OCI-LY1 (cell line): ENCODE data around the gene CEP63.

ENCODE experiments used
- H2AFZ ChIP-seq: fragments of 200-600 bp; sonication (generic), shearing (Covaris generic); 2 replicates; pipeline ENCODE4 v1.6.0; 2014; ENCODE audit warnings: antibody characterized with exemption, mild to moderate bottlenecking, low read length
- H3F3A ChIP-seq: fragments of 200-600 bp; sonication (generic), shearing (Covaris generic); 2 replicates; pipeline ENCODE4 v1.6.0; 2014; ENCODE audit warnings: mild to moderate bottlenecking, antibody characterized with exemption, low read length, moderate library complexity; ENCODE audit not compliant: insufficient read depth
- H3K27ac ChIP-seq: fragments of 200-600 bp; sonication (generic); 2 replicates; pipeline ENCODE4 v1.5.1; 2014; ENCODE audit warnings: low read length, mixed run types, mild to moderate bottlenecking, low read depth; ENCODE audit not compliant: poor library complexity, severe bottlenecking
- H3K27me3 ChIP-seq: fragments of 200-600 bp; sonication (generic); 2 replicates; pipeline ENCODE4 v1.6.0; 2014; ENCODE audit warnings: antibody characterized with exemption, mild to moderate bottlenecking, low read length, moderate library complexity; ENCODE audit not compliant: insufficient read depth
- H3K36me3 ChIP-seq: fragments of 200-600 bp; sonication (generic); 2 replicates; pipeline ENCODE4 v1.6.1; 2014; ENCODE audit warnings: mild to moderate bottlenecking, antibody characterized with exemption, low read length, moderate library complexity, mixed read lengths; ENCODE audit not compliant: insufficient read depth
- H3K4me1 ChIP-seq: fragments of 200-600 bp; sonication (generic); 2 replicates; pipeline ENCODE4 v1.5.1; 2014; ENCODE audit warnings: mild to moderate bottlenecking, low read length, moderate library complexity; ENCODE audit not compliant: insufficient read depth, severe bottlenecking
- H3K4me2 ChIP-seq: fragments of 200-600 bp; sonication (generic), shearing (Covaris generic); 2 replicates; pipeline ENCODE4 v1.6.1; 2014; ENCODE audit warnings: low read length
- H3K4me3 ChIP-seq: fragments of 200-600 bp; sonication (generic); 2 replicates; pipeline ENCODE4 v1.5.1; 2014; ENCODE audit warnings: low read length, low read depth, mild to moderate bottlenecking, mixed read lengths; ENCODE audit not compliant: poor library complexity, severe bottlenecking
- H3K79me2 ChIP-seq: fragments of 200-600 bp; shearing (Covaris generic); 2 replicates; pipeline ENCODE4 v1.6.1; 2016; ENCODE audit warnings: mixed run types, low read length, mixed read lengths; ENCODE audit not compliant: insufficient read depth
- H3K9ac ChIP-seq: fragments of 200-600 bp; sonication (generic), shearing (Covaris generic); 2 replicates; pipeline ENCODE4 v1.6.1; 2014; ENCODE audit warnings: mild to moderate bottlenecking, low read length, mixed read lengths
- H3K9me2 ChIP-seq: fragments of 200-600 bp; sonication (generic), shearing (Covaris generic); 2 replicates; pipeline ENCODE4 v1.6.1; 2014; ENCODE audit warnings: low read depth, mild to moderate bottlenecking, low read length, mixed read lengths
- H3K9me3 ChIP-seq: fragments of 200-600 bp; shearing (Covaris generic); 2 replicates; pipeline ENCODE4 v1.6.1; 2014; ENCODE audit warnings: low read length, mixed read lengths
- H4K20me1 ChIP-seq: fragments of 200-600 bp; sonication (generic), shearing (Covaris generic); 2 replicates; pipeline ENCODE4 v1.6.0; 2016; ENCODE audit warnings: mild to moderate bottlenecking, low read length; ENCODE audit not compliant: insufficient read depth
- CTCF ChIP-seq: fragments of 200-600 bp; sonication (generic), shearing (Covaris generic); IDR thresholded peaks from 2 replicates; pipeline ENCODE4 v1.5.1; 2017; ENCODE audit warnings: mild to moderate bottlenecking, antibody characterized with exemption, low read length, moderate library complexity, mixed read lengths
- EZH2 ChIP-seq: fragments of 200-600 bp; sonication (generic), shearing (Covaris generic); IDR thresholded peaks from 2 replicates; pipeline ENCODE4 v1.8.0; 2017; ENCODE audit warnings: borderline replicate concordance, mixed run types, mild to moderate bottlenecking, antibody characterized with exemption, low read length, moderate library complexity, mixed read lengths

The CEP63 gene

GRCh38 chr3:134611516-134611915 is 125.7 kb downstream of the CEP63 start:
- Histone ChIP-seq H3K27me3 (peaks cover 3% of the 10 kb centered on the region; the same call in 1 of the 2 replicates), H2AFZ (no peak overlapping the region), H3K4me2 (no peak overlapping the region), H3K27ac (no peak overlapping the region), H3F3A (no peaks in the 10 kb centered on the region), H3K9ac (no peak overlapping the region), H4K20me1 (no peaks in the 10 kb centered on the region), H3K9me2 (no peaks in the 10 kb centered on the region), H3K4me3 (no peak overlapping the region), H3K36me3 (no peaks in the 10 kb centered on the region), H3K4me1 (no peaks in the 10 kb centered on the region), H3K79me2 (no peaks in the 10 kb centered on the region), H3K9me3 (no peaks in the 10 kb centered on the region)
- TF ChIP-seq EZH2 (no peak), CTCF (no peak)

GRCh38 chr3:134613006-134613520 is 127.2 kb downstream of the CEP63 start:
- Histone ChIP-seq H3K9me3 (no peaks in the 10 kb centered on the region), H2AFZ (no peak overlapping the region), H3K36me3 (no peaks in the 10 kb centered on the region), H3K79me2 (no peaks in the 10 kb centered on the region), H3K4me2 (no peak overlapping the region), H3K9ac (no peak overlapping the region), H3K4me3 (no peak overlapping the region), H3K4me1 (no peaks in the 10 kb centered on the region), H3K27me3 (peaks cover 3% of the 10 kb centered on the region; the same call in 1 of the 2 replicates), H4K20me1 (no peaks in the 10 kb centered on the region), H3K9me2 (no peaks in the 10 kb centered on the region), H3F3A (no peaks in the 10 kb centered on the region), H3K27ac (no peak overlapping the region)
- no peak for TF ChIP-seq CTCF
- no peak for TF ChIP-seq EZH2

GRCh38 chr3:134614955-134615354 is 129.1 kb downstream of the CEP63 start:
- no peaks in the 10 kb centered on the region for H4K20me1 ChIP-seq
- no peak overlapping the region for H2AFZ ChIP-seq
- no peak overlapping the region for H3K27ac ChIP-seq
- H3K9ac ChIP-seq: no peak overlapping the region
- no peak overlapping the region for H3K4me3 ChIP-seq
- TF ChIP-seq CTCF: no peak
- no peak for TF ChIP-seq EZH2
- no peaks in the 10 kb centered on the region for H3K9me2 ChIP-seq
- H3K27me3 ChIP-seq: peaks cover 3% of the 10 kb centered on the region; the same call in 1 of the 2 replicates
- H3K79me2 ChIP-seq: no peaks in the 10 kb centered on the region
- H3K4me1 ChIP-seq: no peaks in the 10 kb centered on the region
- H3K4me2 ChIP-seq: no peak overlapping the region
- H3K36me3 ChIP-seq: no peaks in the 10 kb centered on the region
- H3K9me3 ChIP-seq: no peaks in the 10 kb centered on the region
- no peaks in the 10 kb centered on the region for H3F3A ChIP-seq
